ENCODE data around the gene ZDHHC8.

DNA sequence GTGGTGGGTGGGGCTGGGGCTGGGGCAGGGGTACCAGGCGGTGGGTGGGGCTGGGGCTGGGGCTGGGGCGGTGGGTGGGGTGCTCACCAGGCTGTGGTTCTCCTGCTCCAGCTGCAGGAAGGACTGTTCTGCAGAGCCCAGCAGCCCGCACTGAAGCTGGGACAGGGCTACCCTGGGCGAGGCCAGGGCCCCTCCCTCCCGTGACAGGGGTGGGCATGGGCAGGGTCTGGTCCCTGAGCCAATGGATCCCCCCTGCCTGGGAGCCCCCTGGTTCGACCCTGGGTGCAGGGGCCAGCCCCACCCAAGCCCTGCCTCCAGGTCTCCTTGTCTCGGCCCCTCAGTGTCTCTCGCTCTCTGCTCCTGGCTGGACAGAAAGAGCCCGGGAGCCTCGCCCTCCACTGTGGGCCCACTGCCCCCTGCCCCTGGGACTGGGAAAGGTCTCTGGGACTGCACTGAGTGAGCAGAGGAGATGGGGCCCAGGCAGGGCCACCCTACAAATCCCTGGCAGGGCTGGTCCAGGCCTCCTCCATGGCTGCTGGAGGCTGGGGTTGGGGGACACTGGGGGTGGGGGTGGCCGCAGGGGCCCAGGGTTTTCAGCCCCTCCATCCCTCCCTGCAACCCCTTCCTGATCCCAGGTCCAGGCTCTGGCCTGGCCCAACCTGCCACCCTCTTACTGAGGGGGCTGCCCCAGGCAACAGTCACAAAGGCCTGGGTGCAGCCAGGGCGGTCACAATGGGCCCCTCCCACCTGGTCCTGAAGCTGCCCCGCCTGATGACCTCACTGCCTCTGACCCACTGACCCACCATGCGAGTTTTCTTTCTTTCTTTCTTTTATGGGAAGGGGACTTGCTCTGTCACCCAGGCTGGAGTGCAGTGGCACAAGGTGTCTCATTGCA, 19.0 kb downstream of the ZDHHC8 start, which contains the start of gene CCDC188:
- TF ChIP-seq, protein P1, sequence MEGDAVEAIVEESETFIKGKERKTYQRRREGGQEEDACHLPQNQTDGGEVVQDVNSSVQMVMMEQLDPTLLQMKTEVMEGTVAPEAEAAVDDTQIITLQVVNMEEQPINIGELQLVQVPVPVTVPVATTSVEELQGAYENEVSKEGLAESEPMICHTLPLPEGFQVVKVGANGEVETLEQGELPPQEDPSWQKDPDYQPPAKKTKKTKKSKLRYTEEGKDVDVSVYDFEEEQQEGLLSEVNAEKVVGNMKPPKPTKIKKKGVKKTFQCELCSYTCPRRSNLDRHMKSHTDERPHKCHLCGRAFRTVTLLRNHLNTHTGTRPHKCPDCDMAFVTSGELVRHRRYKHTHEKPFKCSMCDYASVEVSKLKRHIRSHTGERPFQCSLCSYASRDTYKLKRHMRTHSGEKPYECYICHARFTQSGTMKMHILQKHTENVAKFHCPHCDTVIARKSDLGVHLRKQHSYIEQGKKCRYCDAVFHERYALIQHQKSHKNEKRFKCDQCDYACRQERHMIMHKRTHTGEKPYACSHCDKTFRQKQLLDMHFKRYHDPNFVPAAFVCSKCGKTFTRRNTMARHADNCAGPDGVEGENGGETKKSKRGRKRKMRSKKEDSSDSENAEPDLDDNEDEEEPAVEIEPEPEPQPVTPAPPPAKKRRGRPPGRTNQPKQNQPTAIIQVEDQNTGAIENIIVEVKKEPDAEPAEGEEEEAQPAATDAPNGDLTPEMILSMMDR (IDR thresholded peaks at IDR 0.05), result no peak
- no peak for TF ChIP-seq POLR2A (IDR thresholded peaks at IDR 0.05)

Data from right lobe of liver (tissue), 4 donors.